Smooth muscle cell (in vitro differentiated cells): Measurements from ENCODE around the gene CES5A. TPM values are rescaled to one million over a fixed set of nuclear protein-coding genes. Genes with fewer than 3 reads are reported as not detected.

Experiments used
- DNase-seq: peaks from one replicate; lab custom pipeline; 2025; ENCODE audit not compliant: unreplicated experiment; lab: John Stamatoyannopoulos, UW
- H2AFZ ChIP-seq: fragments of 200-600 bp; sonication (generic); 2 replicates; pipeline ENCODE4 v1.6.0; 2016; ENCODE audit warnings: antibody characterized with exemption, low read depth, mild to moderate bottlenecking
- H3F3A ChIP-seq: fragments of 200-600 bp; sonication (generic); 2 replicates; pipeline ENCODE4 v1.6.0; 2017; ENCODE audit warnings: antibody characterized with exemption, low read depth
- H3K27ac ChIP-seq: fragments of 200-600 bp; sonication (generic); 2 replicates; pipeline ENCODE4 v1.5.1; 2016; ENCODE audit warnings: low read depth, mild to moderate bottlenecking
- H3K27me3 ChIP-seq: fragments of 200-600 bp; sonication (generic); 2 replicates; pipeline ENCODE4 v1.6.1; 2016; ENCODE audit warnings: low read depth, mild to moderate bottlenecking
- H3K36me3 ChIP-seq: fragments of 200-600 bp; sonication (generic); 2 replicates; pipeline ENCODE4 v1.5.1; 2016; ENCODE audit warnings: low read depth
- H3K4me1 ChIP-seq: fragments of 200-600 bp; sonication (generic); 2 replicates; pipeline ENCODE4 v1.5.1; 2016; ENCODE audit warnings: low read depth
- H3K4me2 ChIP-seq: fragments of 200-600 bp; sonication (generic); 2 replicates; pipeline ENCODE4 v1.6.0; 2016; ENCODE audit warnings: mild to moderate bottlenecking
- H3K4me3 ChIP-seq: fragments of 200-600 bp; sonication (generic); 2 replicates; pipeline ENCODE4 v1.5.1; 2016; ENCODE audit warnings: mild to moderate bottlenecking
- H3K79me2 ChIP-seq: fragments of 200-600 bp; sonication (generic); 2 replicates; pipeline ENCODE4 v1.6.0; 2016; ENCODE audit warnings: low read depth, mild to moderate bottlenecking
- H3K9ac ChIP-seq: fragments of 200-600 bp; sonication (generic); 2 replicates; pipeline ENCODE4 v1.6.0; 2016; ENCODE audit warnings: low read depth
- H3K9me3 ChIP-seq: fragments of 200-600 bp; sonication (generic); replicated peaks from 2 replicates; pipeline ENCODE4 v1.5.1; 2016; ENCODE audit warnings: low read depth
- H4K20me1 ChIP-seq: fragments of 200-600 bp; sonication (generic); 2 replicates; pipeline ENCODE4 v1.6.0; 2016; ENCODE audit warnings: low read depth
- CTCF ChIP-seq: fragments of 200-600 bp; sonication (generic); IDR thresholded peaks from 2 replicates; pipeline ENCODE4 v1.5.1; 2017; ENCODE audit warnings: borderline replicate concordance, mild to moderate bottlenecking, antibody characterized with exemption; ENCODE audit not compliant: insufficient read depth, poor library complexity, severe bottlenecking
- WGBS: methylation state at CpG from one replicate; pipeline ENCODE4 v1.1.7; 2016; ENCODE audit warnings: low lambda C conversion rate; 5-methylcytosine and 5-hydroxymethylcytosine counted together
- polyA plus RNA-seq: library from polyadenylated mRNA; unstranded; fragments of >200 nt; fragmentation: Nextera tagmentation; extraction: Ambion mirVana; gene quantifications from 2 replicates; pipeline ENCODE4 v1.2.1, GENCODE V29; 2016
- total RNA-seq: library from RNA; depleted of rRNA; stranded (reverse); fragments of >200 nt; gene quantifications from 2 replicates; pipeline ENCODE4 v1.2.3, GENCODE V29; 2014

CES5A gene
- not detected in 2 replicates for total RNA-seq
- polyA plus RNA-seq: not detected in 2 replicates

GRCh38 chr16:55875273-55875672, at the start of gene CES5A:
CES5A (minus strand) TSS chr16:55875373; CDS start chr16:55875221, 152 bp downstream.
- WGBS: 91% methylated on average over 2 of the region's 2 CpGs
- Histone ChIP-seq H2AFZ (no peak within 1 kb of the TSS), H3K4me2 (no peak within 1 kb of the TSS), H3K36me3 (no peaks in the 10 kb centered on the region), H3K4me3 (no peak within 1 kb of the TSS), H3K9me3 (no peaks in the 10 kb centered on the region), H3F3A (no peaks in the 10 kb centered on the region), H3K79me2 (no peaks in the 10 kb centered on the region), H3K27me3 (no peaks in the 10 kb centered on the region), H4K20me1 (no peaks in the 10 kb centered on the region), H3K27ac (no peak within 1 kb of the TSS), H3K4me1 (no peaks in the 10 kb centered on the region), H3K9ac (no peak within 1 kb of the TSS)
- no peak for TF ChIP-seq CTCF
- DNase-seq: no peak

GRCh38 chr16:55922662-55923061, 47.5 kb upstream of the CES5A start:
- Histone ChIP-seq H3K4me2 (no peak overlapping the region), H3K4me3 (no peak overlapping the region), H3K9me3 (no peaks in the 10 kb centered on the region), H3F3A (no peaks in the 10 kb centered on the region), H3K36me3 (no peaks in the 10 kb centered on the region), H3K27me3 (peaks cover 7% of the 10 kb centered on the region), H2AFZ (no peak overlapping the region), H4K20me1 (no peaks in the 10 kb centered on the region), H3K9ac (no peak overlapping the region), H3K27ac (no peak overlapping the region), H3K79me2 (no peaks in the 10 kb centered on the region), H3K4me1 (no peaks in the 10 kb centered on the region)
- no peak for DNase-seq
- no peak for TF ChIP-seq CTCF

GRCh38 chr16:55917373-55918160, 42.4 kb upstream of the CES5A start:
- no peaks in the 10 kb centered on the region for H3K36me3 ChIP-seq

More at GRCh38 chr16:55917373-55918160, 42.4 kb upstream of the CES5A start:
- no peaks in the 10 kb centered on the region for H3K27me3 ChIP-seq
- H3K27ac ChIP-seq: no peak overlapping the region
- whole genome bisulfite sequencing: 87% methylated on average over 1 of the region's 1 CpG
- H3K9me3 ChIP-seq: no peaks in the 10 kb centered on the region
- H3K4me2 ChIP-seq: no peak overlapping the region
- H3K79me2 ChIP-seq: no peaks in the 10 kb centered on the region
- H2AFZ ChIP-seq: no peak overlapping the region
- no peak overlapping the region for H3K4me3 ChIP-seq
- DNase-seq: no peak
- H3K4me1 ChIP-seq: peaks cover 4% of the 10 kb centered on the region
- H3K9ac ChIP-seq: no peak overlapping the region
- H4K20me1 ChIP-seq: no peaks in the 10 kb centered on the region
- TF ChIP-seq CTCF: no peak
- H3F3A ChIP-seq: no peaks in the 10 kb centered on the region
